NOMO-1 treated with DMSO at 0.1 percent for 48 hours (cell line): ENCODE data around the gene MIGA2.

Source experiments
- DNase-seq: peaks from one replicate; lab custom pipeline; 2025; ENCODE audit not compliant: unreplicated experiment; lab: John Stamatoyannopoulos, UW

MIGA2 gene

DNA sequence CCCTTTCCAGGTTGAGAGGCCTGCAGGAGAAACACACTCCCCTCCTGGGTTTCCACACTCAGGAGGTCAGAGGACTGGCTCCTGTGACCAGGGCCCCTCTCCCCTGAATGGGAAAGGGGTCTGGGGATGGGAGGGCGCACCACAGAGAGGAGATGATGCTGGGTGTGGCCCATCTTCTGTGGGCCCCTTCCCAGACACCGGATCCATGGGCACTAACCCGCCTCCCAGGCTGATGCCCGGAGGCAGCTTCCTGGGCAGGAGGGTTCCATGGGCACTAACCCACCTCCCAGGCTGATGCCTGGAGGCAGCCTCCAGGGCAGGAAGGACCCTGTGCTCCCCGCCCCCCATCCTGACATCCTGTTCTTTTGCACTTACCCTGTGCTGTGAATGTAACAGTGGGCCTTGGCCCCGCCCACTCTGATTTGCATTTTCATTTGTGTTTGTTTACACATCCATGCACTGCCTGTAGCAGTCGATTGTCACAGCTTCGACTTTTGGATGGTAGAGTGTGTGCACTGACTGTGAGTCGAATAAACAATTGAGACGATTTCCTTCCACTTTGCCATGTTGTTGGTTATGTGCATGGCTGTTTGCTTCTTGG is 35.2 kb downstream of the MIGA2 start:
- no peak for DNase-seq

DNA sequence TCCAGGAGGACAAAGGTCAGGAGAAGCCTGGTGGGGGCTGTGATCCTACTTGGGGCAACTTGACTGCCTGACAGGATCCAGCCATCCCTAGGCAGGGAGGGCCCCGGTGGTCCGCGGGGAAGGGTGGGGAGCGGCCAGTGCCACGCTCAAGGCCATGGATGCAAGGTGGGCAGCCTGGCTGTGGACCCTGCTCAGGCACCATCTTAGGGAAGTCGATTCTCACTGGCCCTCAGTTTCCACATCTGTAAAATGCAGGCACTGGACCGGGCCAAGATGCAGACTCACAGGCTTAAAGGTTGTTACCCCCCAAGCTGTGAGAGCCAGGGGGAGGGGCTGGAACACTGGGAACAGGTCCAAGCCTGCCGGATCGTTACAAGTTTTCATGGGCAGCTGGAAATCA is 35.7 kb downstream of the MIGA2 start:
- no peak for DNase-seq

DNA sequence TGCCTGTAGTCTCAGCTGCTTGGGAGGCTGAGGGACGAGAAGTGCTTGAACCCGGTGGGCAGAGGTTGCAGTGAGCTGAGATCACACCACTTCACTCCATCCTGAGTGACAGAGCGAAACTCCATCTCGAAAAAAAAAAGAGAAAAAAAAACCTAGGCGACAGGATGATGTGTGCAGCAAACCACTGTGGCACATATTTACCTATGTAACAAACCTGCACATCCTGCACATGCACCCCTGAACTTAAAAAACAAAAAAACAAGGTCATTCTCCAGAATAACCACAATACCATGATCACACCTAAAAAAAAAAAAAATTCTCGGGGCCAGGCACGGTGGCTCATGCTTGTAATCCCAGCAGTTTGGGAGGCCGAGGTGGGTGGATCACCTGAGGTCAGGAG is 37.0 kb downstream of the MIGA2 start:
- no peak for DNase-seq

DNA sequence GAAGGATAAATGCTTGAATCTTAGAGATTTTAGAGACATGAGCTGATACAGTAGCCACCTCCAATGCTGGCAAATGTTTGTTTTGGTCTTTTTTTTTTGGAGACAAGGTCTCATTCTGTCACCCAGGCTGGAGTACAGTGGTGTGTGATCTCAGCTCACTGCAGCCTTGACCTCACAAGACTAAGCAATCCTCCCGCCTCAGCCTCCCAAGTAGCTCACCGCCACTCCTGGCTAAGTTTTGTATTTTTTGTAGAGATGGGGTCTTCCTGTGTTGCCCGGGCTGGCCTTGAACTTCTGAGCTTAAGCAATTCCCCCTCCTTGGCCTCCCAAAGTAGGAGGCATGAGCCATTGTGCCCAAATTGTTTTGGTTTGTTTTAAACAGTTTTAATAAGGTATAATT is 37.7 kb downstream of the MIGA2 start:
- DNase-seq: no peak

DNA sequence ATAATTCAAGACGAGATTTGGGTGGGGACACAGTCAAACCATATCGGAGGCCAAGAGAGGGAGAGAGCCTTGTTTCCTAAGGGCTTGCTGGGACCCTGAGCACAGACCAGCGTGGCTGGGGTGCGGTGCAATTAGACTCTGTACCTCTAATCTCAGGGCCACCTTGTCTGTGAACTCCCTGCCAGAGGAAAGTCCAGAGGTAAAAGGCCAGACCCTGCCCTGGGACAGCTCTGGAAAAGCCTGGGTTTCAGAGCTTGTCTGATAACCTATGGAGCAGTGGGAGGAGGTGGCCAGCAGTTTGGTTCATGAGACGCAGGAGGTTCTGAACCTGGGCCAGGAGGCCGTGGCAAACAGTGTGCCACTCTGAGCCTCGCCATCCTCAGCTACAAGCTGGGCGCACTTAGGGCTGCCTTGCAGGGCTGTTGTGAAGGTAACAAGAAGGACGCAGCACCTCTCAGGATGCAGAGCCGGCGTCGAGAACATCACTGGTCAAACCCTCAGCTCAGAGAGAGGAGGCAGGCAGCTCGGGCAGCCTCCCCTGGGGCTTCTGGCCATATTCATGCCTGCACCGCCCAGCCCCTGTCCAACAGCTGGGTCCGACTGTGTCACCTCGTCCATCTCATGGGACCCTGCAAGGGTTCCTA is 39.7 kb downstream of the MIGA2 start:
- DNase-seq: no peak

DNA sequence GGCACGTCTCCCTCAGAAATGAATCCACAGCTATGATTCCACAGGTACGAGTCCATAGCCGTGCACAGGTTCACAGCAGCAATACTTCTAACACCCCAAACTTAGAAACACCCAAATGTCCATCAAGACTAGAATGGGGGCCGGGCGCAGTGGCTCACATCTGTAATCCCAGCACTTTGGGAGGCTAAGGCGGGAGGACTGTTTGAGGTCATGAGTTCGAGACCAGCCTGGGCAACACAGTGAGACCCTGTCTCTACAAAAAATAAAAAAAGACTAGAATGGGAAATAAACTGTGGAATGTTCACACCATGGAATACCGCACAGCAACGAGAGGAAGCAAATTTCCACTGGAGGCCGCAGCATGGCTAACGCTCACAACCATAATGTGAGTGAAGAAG is 40.2 kb downstream of the MIGA2 start:
- no peak for DNase-seq

DNA sequence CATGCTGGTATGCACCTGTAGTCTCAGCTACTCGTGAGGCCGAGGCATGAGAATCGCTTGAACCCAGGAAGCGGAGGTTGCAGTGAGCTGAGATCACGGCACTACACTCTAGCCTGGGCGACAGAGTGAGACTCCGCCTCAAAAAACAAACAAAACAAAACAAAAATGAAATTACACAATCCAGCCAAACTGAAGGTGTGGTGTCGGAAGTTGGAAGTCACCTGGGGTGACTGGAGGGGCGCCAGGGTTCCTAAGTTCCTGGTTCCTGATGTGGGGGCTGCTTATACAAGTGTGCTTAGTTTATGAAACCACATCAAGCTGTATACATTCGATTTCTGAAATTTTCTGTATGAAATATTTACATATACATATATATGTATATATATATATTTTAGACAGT is 40.8 kb downstream of the MIGA2 start:
- DNase-seq: no peak

DNA sequence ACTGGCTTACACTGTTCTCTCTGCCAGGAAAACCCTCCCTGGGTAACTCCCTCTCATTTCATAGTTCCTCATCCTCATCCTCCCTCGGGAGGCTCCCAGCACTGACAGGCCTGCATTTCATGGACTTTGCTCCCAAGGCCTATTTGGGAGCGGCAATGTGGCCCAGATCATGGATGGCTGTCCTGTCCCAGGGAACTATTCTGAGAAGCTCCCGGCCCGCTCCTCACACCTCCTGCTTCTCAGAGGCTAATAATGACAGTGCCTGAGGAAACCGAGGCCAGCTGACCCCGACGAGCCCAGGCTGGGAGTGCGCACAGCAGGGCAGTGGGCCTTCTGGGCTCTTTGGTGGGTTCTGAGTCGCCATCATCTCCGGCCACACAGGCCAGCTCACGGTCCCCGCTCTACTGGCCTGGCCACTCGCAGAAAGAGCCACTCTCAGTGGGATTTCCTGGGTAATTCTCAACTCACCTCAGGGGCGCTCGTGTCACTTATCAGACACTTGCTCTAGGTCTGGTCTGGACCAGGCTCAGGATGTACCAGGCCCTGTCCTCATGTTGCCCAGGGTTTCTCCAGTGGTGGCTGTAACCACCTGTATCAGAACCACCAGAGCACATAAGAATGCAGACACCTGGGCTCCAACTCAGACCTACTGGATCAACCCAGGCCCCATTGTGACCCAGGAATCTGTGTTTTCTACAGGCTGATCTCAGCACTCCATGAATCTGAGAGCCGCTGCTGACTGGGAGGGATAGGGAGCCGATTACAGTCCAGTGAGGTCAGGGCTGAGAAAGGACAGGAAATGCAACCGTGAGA is 42.5 kb downstream of the MIGA2 start:
- no peak for DNase-seq

DNA sequence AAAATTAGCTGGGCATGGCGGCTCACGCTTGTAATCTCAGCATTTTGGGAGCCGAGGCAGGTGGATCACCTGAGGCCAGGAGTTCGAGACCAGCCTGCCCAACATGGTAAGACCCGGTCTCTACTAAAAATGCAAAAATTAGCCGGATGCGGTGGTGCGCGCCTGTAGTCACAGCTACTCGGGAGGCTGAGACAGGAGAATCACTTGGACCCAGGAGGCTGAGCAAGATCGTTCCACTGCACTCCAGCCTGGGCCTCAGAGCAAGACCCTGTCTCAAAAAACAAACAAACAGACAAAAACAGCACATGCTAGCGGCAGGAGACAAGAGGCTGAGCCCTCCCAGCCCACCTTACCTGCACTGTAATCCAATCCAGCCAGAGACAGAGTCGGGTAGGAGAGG is 43.4 kb downstream of the MIGA2 start:
- no peak for DNase-seq

DNA sequence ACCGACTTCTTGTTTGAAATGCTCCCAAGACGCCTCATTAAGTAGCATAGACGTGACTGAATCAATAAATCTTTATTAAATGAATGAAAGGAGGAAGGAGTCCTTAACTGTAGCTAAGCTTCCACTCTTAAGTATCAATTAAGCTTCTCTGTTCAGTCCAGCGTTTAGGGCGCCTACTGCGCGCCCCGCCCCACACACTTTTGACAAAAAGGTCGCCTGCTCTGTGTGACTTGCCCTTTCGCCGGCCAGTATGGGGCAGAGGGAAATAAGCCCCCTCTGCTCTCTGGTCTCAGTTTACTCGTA is 43.8 kb downstream of the MIGA2 start:
- peak; percentile 5 for DNase-seq

DNA sequence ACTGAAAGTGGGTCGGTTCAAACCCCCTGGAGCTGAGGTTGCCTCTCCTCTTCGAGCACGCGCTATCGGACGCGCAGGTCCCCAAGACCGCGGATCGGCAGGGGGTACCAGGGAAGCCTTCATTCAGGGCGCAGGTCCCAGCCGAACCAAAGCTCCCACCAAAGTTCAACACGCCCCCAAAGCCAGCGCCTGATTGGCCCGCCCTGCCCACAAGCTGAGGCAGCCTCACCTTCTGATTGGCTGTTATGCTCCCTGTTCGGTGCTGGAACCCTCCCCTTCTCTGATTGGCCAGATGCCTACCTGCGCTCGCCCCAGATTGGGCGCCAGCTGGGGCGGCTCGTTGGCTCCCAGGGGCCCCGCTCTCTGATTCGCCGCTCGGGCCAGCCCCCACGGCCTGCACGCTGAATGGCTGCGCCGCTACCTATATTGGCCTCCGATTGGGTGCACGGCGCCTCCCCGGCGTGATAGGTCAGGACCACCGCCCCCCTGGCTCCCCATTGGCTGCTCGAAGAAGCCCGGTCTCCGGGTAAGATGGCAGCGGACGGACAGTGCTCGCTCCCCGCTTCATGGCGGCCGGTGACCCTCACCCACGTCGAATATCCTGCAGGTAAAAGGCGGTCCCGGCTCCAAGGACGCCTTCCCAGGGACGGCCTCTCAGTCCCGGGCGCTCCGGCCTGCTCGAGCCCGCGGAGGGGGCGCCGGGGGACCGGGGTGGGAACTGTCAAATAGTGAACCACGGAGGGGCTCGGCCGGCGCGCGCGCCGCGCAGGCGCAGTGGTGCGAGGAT is 44.4 kb downstream of the MIGA2 start, which contains the start of gene DOLPP1:
Gene DOLPP1 (plus strand): TSS at position 511 of the 787 bp plus-strand sequence. CDS start 21 bp downstream, at position 532.
- DNase-seq: peak; percentile 95

DNA sequence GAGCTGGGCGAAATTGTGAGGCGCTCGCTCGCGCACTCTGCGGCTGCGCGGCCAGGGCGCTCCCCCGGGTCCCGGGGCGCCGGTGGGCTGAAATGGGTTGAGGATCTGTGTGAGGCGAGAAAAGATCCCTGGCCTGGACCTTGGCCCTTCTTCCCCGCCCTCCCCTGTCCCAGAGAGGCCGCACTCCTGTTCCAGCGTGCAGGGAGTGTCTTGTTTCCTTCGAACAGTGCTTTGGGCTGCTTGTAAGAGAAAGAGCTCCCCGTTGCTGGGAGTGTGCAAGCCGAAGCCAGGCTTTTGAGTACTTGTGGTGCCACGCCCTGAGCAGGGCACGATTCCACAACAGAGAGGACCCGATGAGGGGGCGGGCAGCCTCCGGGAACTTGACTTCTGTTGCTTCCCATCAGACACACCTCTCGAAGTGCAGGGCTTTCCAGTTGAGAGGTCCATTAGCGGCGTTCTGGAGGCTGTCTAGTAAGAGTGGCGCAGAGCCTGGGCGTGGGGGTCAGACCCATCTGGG is 45.0 kb downstream of the MIGA2 start:
- DNase-seq: peak; percentile 17

DNA sequence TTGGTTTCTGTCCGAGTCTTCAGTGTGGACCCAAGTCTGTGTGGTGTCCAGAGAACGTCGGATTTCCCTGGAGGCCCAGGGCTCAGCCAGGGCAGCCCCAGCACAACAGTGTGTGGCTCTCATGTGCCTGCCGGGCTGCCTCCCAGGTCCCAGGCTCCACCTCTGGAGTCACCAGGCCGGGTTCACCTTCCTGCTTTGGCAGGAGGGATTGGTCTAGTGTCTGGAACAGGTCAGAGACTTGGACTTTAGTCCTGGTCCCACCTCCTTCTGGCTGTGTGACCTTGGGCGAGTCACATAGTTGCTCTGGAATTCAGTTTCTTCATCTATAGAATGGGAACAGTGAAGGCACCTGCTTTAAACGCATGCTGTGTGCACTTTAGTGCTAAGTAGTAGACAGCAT is 47.7 kb downstream of the MIGA2 start:
- no peak for DNase-seq

DNA sequence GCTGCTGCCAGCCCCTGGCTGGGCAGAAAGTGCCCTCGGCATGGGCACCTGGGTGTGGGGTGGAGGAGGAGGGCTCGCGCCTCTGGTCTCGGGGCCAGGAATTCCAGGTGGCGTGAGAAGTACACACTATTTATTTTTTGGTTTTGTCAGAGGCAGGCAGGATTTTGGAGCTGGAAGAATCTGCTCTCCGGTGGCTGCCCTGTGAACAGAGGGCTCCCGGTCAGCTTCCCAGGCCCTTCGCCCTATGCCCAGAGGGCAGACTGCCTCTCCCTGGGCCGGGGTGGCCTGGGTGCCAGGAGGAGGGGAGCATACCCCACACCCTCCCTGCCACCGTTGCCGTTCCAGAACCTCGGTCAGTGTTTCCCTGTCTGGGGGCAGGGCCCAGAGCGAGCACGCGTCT is 52.8 kb downstream of the MIGA2 start:
- no peak for DNase-seq

DNA sequence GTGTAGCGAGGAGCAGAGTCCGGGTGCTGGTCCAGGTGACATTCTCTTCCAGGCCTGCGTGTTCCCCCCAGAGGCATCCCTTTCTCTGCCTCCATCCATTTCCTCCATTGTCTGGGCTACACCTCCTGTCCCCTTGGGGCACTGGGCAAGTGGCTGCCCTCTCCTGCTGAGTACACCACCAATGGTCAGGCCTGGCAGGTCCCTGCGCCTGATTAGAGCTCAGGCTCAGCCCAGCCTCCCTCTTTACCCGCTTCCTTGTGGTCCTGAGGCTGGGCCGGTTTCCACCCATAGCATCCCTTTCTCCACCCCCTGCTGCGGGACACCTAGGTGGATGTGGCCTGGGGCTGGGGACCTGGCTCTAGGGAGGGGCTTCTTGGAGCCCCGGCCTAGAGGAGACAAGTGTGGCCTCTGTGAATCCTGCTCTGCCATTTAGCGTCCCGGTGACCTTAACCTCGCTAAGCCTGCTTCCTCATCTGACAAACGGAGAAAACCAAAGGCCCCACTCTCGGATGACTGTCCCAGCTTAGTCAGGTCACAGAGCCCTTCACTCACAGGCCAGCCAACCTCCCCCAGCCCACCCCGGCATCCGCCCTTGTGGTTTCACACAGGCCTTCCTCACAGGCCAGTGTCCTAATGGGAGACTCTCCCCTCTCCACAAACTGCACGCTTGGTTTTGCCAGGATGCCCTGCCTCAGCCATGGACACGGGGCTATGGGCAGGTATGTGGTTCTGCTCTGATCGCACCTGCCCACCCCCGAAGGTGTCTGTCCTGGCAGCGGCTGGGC is 57.4 kb downstream of the MIGA2 start:
- DNase-seq: no peak

DNA sequence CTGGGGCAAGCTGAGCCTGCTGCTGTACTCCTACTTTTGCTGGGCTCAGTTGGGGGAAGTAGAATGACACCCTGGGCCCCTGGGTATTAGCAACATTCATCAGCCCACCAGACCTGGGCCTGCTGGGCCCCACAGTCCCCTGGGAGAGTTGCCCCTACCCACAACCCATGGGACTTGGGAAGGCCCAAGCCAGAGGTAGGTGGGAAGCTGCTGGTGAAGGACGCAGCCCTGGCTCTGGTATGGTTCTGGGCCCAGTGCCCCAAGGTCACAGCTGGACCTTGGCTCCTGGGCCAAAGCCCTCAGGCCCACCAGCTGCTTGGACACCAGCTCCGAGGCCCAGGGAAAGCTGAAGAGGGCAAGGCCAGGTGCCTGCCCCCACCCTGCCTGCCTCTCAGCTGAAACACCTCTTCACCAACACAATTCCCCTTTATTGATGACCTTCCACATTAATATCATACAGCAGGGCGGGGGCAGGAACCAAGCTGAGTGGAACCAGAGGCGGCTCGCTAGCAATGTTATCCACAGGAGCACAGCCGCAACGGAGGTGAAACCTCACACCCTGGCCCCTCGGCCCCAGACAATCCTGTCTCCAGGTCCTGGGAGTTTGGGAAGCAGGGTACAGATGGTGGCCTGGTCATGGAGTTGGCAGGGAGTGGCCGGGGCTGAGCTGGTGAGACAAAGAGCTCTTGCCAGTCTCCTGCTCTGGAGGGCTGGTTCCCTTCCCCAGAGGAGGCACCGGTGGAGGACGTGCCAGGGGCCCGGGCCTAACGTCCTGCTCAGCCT is 58.2 kb downstream of the MIGA2 start:
- no peak for DNase-seq

DNA sequence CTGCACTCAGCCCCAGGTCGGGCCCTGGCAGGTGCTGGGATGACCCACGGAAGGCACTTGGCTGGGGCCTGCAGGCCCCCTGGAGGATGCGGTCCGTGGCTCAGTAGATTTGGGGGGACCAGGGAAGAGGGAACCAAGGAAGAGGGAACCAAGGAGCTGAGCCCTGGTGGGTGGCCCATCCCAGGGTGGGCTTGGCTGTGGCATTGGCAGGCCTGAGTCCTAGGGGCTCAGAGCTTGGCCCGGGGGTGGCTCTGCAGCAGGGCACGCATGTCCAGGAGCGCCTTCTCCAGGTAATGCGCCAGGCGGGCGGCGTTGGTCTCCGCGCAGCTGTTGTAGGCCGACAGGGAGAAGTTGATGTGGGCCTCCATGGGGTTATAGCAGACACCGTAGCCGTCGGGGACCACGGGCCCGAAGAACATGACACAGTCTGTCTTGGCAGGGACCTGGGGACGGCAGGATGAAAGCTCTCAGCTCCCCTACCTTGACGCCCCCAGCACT is 58.8 kb downstream of the MIGA2 start:
- no peak for DNase-seq

DNA sequence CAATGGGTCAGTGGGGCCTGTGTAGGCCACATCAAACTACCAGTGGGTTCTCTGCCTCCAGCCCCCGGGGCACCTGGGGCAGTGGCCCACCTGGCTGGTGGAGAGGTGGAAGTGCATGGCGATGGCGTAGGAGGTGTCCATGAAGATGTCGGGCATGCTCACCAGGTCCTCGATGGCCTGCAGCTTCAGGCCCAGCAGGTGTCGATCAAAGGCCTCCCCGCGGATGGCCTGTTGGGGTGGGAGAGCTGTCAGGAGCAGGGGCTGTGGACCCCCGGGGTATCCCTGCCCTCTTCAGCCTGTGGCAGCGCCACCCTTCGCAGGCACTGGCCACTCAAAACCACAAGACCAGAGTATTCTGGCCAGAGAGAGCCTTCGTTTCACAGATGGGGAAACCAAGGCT is 59.5 kb downstream of the MIGA2 start:
- DNase-seq: no peak

DNA sequence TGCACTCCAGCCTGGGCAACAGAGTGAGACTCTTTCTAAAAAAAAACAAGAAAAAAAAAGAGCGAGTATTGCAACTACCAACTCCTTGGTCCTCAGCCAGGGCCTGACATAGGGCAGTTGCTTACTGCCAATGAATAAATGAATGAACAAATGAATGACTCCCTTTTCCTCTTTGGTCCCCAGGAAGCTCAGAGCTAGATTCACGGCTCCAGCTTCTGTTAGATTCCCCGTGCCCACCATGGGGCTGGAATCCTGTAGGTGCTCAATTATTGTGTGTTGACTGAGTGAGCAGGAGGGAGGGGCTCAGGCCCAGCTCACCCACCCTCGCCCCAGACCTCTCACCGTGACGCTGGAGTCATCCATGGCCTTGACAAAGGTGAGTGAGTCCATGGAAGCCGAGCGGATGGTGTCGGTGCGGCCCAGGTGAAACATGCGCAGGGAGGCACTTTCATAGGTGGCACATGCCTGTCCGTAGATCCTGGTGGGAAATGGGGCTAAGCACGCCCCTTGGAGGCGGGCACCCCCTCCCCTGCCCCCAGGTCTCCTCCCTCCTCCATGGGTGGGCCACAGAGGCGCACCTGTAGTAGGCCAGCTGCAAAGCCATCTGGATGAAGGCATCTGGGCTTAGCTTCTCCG is 61.4 kb downstream of the MIGA2 start:
- DNase-seq: no peak
